SK-N-SH (cell line): ENCODE results near the gene ASF1B. TPM values are rescaled to one million over a fixed set of nuclear protein-coding genes. Genes with fewer than 3 reads are reported as not detected.

Source experiments
- CTCF ChIA-PET: fragments of 300-600, 350-600 bp; formaldehyde crosslinking; extraction: SDS; loops from one replicate; lab custom pipeline; 2021; lab: Yijun Ruan, JAX
- POLR2A ChIA-PET: fragments of 350-600 bp; sonication (Branson Sonifier 250); formaldehyde crosslinking; extraction: SDS; loops from one replicate; lab custom pipeline; 2020; ENCODE audit warnings: antibody characterized with exemption, inconsistent platforms; lab: Yijun Ruan, JAX
- DNase-seq: peaks from one replicate; pipeline ENCODE4 v3.0.0; 2012
- H2AFZ ChIP-seq: fragments of 200-600 bp; sonication (generic); 2 replicates; pipeline ENCODE4 v1.8.1; 2016; ENCODE audit warnings: antibody characterized with exemption, mild to moderate bottlenecking, low read depth
- H3F3A ChIP-seq: fragments of 200-600 bp; sonication (generic); replicated peaks from 2 replicates; pipeline ENCODE3; 2016; ENCODE audit warnings: antibody characterized with exemption, mild to moderate bottlenecking; ENCODE audit not compliant: insufficient read depth
- H3K27ac ChIP-seq, 2 experiments: fragments of 200-500 bp in 1 of 2; fragments of 200-600 bp in 1 of 2; sonication (Bioruptor generic) in 1 of 2; sonication (generic), shearing (Covaris generic) in 1 of 2; 2 replicates each; pipeline versions ENCODE4 v1.5.1 to v1.6.1; 2014 to 2016; ENCODE audit warnings: low read depth in 2 of 2, inconsistent platforms in 1 of 2, low read length in 1 of 2, mild to moderate bottlenecking in 1 of 2, mixed read lengths in 1 of 2
- H3K27me3 ChIP-seq: fragments of 200-600 bp; sonication (generic), shearing (Covaris generic); 2 replicates; pipeline ENCODE4 v1.6.1; 2016; ENCODE audit warnings: mixed run types; ENCODE audit not compliant: insufficient read depth
- H3K36me3 ChIP-seq, 2 experiments: fragments of 200-500 bp in 1 of 2; fragments of 200-600 bp in 1 of 2; sonication (Bioruptor generic) in 1 of 2; sonication (generic) in 1 of 2; replicated peaks in 1 of 2; 2 replicates each; pipeline versions ENCODE3 to v1.5.1; 2014 to 2016; ENCODE audit warnings: low read length in 1 of 2, mild to moderate bottlenecking in 1 of 2; ENCODE audit not compliant: insufficient read depth in 2 of 2, control insufficient read depth in 1 of 2
- H3K4me1 ChIP-seq, 2 experiments: fragments of 200-500 bp in 1 of 2; fragments of 200-600 bp in 1 of 2; sonication (Bioruptor generic) in 1 of 2; sonication (generic), shearing (Covaris generic) in 1 of 2; 2 replicates each; pipeline versions ENCODE4 v1.5.1 to v1.6.1; 2014 to 2016; ENCODE audit warnings: low read depth in 1 of 2, low read length in 1 of 2, mixed run types in 1 of 2; ENCODE audit not compliant: insufficient read depth in 2 of 2, control insufficient read depth in 1 of 2
- H3K4me2 ChIP-seq: fragments of 200-600 bp; sonication (generic), shearing (Covaris generic); 2 replicates; pipeline ENCODE4 v1.6.1; 2017; ENCODE audit warnings: mixed run types
- H3K4me3 ChIP-seq, 2 experiments: fragments of 200-500 bp in 1 of 2; fragments of 200-600 bp in 1 of 2; sonication (Bioruptor generic) in 1 of 2; sonication (generic), shearing (Covaris generic) in 1 of 2; 2 replicates each; pipeline versions ENCODE4 v1.5.1 to v1.8.1; 2014 to 2016; ENCODE audit warnings: low read depth in 2 of 2, inconsistent platforms in 1 of 2, low read length in 1 of 2, mild to moderate bottlenecking in 1 of 2, mixed read lengths in 1 of 2, moderate library complexity in 1 of 2
- H3K79me2 ChIP-seq: fragments of 200-600 bp; sonication (generic); 2 replicates; pipeline ENCODE4 v1.8.1; 2017; ENCODE audit warnings: mild to moderate bottlenecking; ENCODE audit not compliant: insufficient read depth
- H3K9ac ChIP-seq: fragments of 200-600 bp; sonication (generic); 2 replicates; pipeline ENCODE4 v1.6.1; 2017; ENCODE audit warnings: mixed run types
- H3K9me2 ChIP-seq: fragments of 200-600 bp; sonication (generic); 2 replicates; pipeline ENCODE4 v1.6.1; 2017; ENCODE audit warnings: mixed run types
- H3K9me3 ChIP-seq: fragments of 200-600 bp; sonication (generic); 2 replicates; pipeline ENCODE4 v1.6.1; 2017; ENCODE audit warnings: mixed run types, mild to moderate bottlenecking, moderate library complexity
- H4K20me1 ChIP-seq: fragments of 200-600 bp; sonication (generic); 2 replicates; pipeline ENCODE4 v1.6.1; 2017; ENCODE audit warnings: mild to moderate bottlenecking, mixed run types; ENCODE audit not compliant: insufficient read depth
- ELF1 ChIP-seq: IDR thresholded peaks from 2 replicates; pipeline ENCODE4 v1.4.0; 2012
- EP300 ChIP-seq, 2 experiments: IDR thresholded peaks; 2 replicates each; pipeline versions ENCODE4 v1.4.0 to v1.6.1; 2012; ENCODE audit warnings: borderline replicate concordance in 1 of 2, low read depth in 1 of 2, low read length in 1 of 2
- FOXM1 ChIP-seq: IDR thresholded peaks from 2 replicates; pipeline ENCODE4 v1.4.0; 2012; ENCODE audit warnings: low read depth, mild to moderate bottlenecking
- JUND ChIP-seq: IDR thresholded peaks from 2 replicates; pipeline ENCODE4 v1.4.0; 2012
- MAX ChIP-seq: IDR thresholded peaks from 2 replicates; pipeline ENCODE4 v1.4.0; 2012; ENCODE audit warnings: low read depth
- MEF2A ChIP-seq: IDR thresholded peaks from 2 replicates; pipeline ENCODE4 v1.4.0; 2012; ENCODE audit warnings: low read depth, borderline replicate concordance
- MXI1 ChIP-seq: IDR thresholded peaks from 2 replicates; pipeline ENCODE4 v1.6.1; 2012; ENCODE audit warnings: mild to moderate bottlenecking, low read depth, low read length, improper control_type of control experiment
- NFIC ChIP-seq: IDR thresholded peaks from 2 replicates; pipeline ENCODE4 v1.4.0; 2012; ENCODE audit warnings: borderline replicate concordance
- RAD21 ChIP-seq: IDR thresholded peaks from 2 replicates; pipeline ENCODE4 v1.6.1; 2012; ENCODE audit warnings: mild to moderate bottlenecking, low read length
- RCOR1 ChIP-seq: fragments of 150-350 bp; IDR thresholded peaks from 2 replicates; pipeline ENCODE4 v1.6.1; 2017; ENCODE audit warnings: antibody characterized with exemption, low read length
- RFX5 ChIP-seq: IDR thresholded peaks from 2 replicates; pipeline ENCODE4 v1.6.1; 2012; ENCODE audit warnings: mild to moderate bottlenecking, improper control_type of control experiment, low read length
- RXRA ChIP-seq: IDR thresholded peaks from 2 replicates; pipeline ENCODE4 v1.4.0; 2012; ENCODE audit warnings: low read depth, mild to moderate bottlenecking, borderline replicate concordance
- SIN3A ChIP-seq: IDR thresholded peaks from 2 replicates; pipeline ENCODE4 v1.6.1; 2012; ENCODE audit warnings: low read depth, mild to moderate bottlenecking, low read length, moderate library complexity, borderline replicate concordance
- SMC3 ChIP-seq: IDR thresholded peaks from 2 replicates; pipeline ENCODE4 v1.6.1; 2012; ENCODE audit warnings: low read depth, low read length, improper control_type of control experiment
- TAF1 ChIP-seq: IDR thresholded peaks from 2 replicates; pipeline ENCODE4 v1.6.1; 2012; ENCODE audit warnings: low read depth, mild to moderate bottlenecking, low read length, moderate library complexity, borderline replicate concordance
- TCF12 ChIP-seq: IDR thresholded peaks from 2 replicates; pipeline ENCODE4 v1.4.0; 2012
- TEAD4 ChIP-seq: IDR thresholded peaks from 2 replicates; pipeline ENCODE4 v1.4.0; 2012; ENCODE audit warnings: mild to moderate bottlenecking, borderline replicate concordance; ENCODE audit not compliant: insufficient read depth
- USF1 ChIP-seq: IDR thresholded peaks from 2 replicates; pipeline ENCODE4 v1.4.0; 2012; ENCODE audit warnings: low read depth, borderline replicate concordance
- YY1 ChIP-seq: IDR thresholded peaks from 2 replicates; pipeline ENCODE4 v1.4.0; 2012; ENCODE audit warnings: low read depth, mild to moderate bottlenecking
- ZBTB33 ChIP-seq: IDR thresholded peaks from 2 replicates; pipeline ENCODE4 v1.4.0; 2012; ENCODE audit warnings: low read depth, borderline replicate concordance
- WGBS: methylation state at CpG from one replicate; pipeline ENCODE4 v1.1.6; 2017; ENCODE audit warnings: low lambda C conversion rate; 5-methylcytosine and 5-hydroxymethylcytosine counted together
- polyA plus RNA-seq, 3 experiments: library from polyadenylated mRNA; depleted of rRNA; stranded (reverse); fragments of >200 nt; gene quantifications; 2 replicates each; pipeline ENCODE4 v1.2.3, GENCODE V29; 2012

The ASF1B gene
- polyA plus RNA-seq, 1 of the 3 experiments (the other 2 are of a cell fraction) = 19.0 TPM

- H3K36me3 ChIP-seq = peaks cover 7 to 10% of the 10 kb centered on the region in 2 experiments
- no peak overlapping the region for H3K9ac ChIP-seq
- H3K4me1 ChIP-seq = no peaks in the 10 kb centered on the region
- WGBS = 100% methylated on average over 1 of the region's 1 CpG
- H3K27me3 ChIP-seq = no peaks in the 10 kb centered on the region
- POLR2A ChIA-PET = no interaction called here
- DNase-seq = no peak
- H3K79me2 ChIP-seq = no peaks in the 10 kb centered on the region
- H3K9me3 ChIP-seq = no peaks in the 10 kb centered on the region
- TF ChIP-seq SIN3A (no peak), YY1 (no peak), FOXM1 (no peak), SMC3 (no peak), TEAD4 (no peak), JUND (no peak), MXI1 (no peak), MAX (no peak), MEF2A (no peak), NFIC (no peak), ZBTB33 (no peak), RFX5 (no peak), RXRA (no peak), TCF12 (no peak)
- TF ChIP-seq, all 33 proteins: peak for 0
- no peak overlapping the region for H3K27ac ChIP-seq
- H3F3A ChIP-seq = no peaks in the 10 kb centered on the region
- H3K4me2 ChIP-seq = no peak overlapping the region
- no peak overlapping the region for H2AFZ ChIP-seq
- H4K20me1 ChIP-seq = no peaks in the 10 kb centered on the region
- no peak overlapping the region for H3K4me3 ChIP-seq
- CTCF ChIA-PET = interaction anchor here (1.1 to 1.7 kb wide), 2 partner anchors 29 to 31 kb away, joined by 4 to 7 read pairs; partner anchors contain the start of gene MISP3
- no peaks in the 10 kb centered on the region for H3K9me2 ChIP-seq
Observed at GRCh38 chr19:14103310-14103709, 33.1 kb downstream of the ASF1B start.

GRCh38 chr19:14102756-14103155, 33.6 kb downstream of the ASF1B start:
- Histone ChIP-seq H3K27me3 (no peaks in the 10 kb centered on the region), H3K4me2 (no peak overlapping the region), H3K36me3 (peaks cover 7 to 10% of the 10 kb centered on the region in 2 experiments), H3K27ac (no peak overlapping the region), H2AFZ (no peak overlapping the region), H3K9ac (no peak overlapping the region), H4K20me1 (no peaks in the 10 kb centered on the region), H3F3A (no peaks in the 10 kb centered on the region), H3K4me3 (no peak overlapping the region), H3K79me2 (no peaks in the 10 kb centered on the region), H3K9me3 (no peaks in the 10 kb centered on the region), H3K4me1 (no peaks in the 10 kb centered on the region), H3K9me2 (no peaks in the 10 kb centered on the region)
- WGBS = 96% methylated on average over 6 of the region's 10 CpGs
- POLR2A ChIA-PET = no interaction called here
- no peak for DNase-seq
- CTCF ChIA-PET = interaction anchor here (0.9 to 1.8 kb wide), 5 partner anchors 12 to 44 kb away, joined by 3 to 9 read pairs (median 5); partner anchors contain the start of gene MISP3
- TF ChIP-seq RXRA (no peak), SMC3 (no peak), TAF1 (no peak), FOXM1 (no peak), USF1 (no peak), RCOR1 (no peak), EP300 (IDR thresholded peaks at IDR 0.05; ENCODE audit: borderline replicate concordance in 1 of 2, low read depth in 1 of 2, low read length in 1 of 2) (no peak), ELF1 (no peak), TEAD4 (no peak), RAD21 (no peak), YY1 (no peak), RFX5 (no peak)
